ENCODE results near the gene GLT6D1. TPM values are rescaled to one million over a fixed set of nuclear protein-coding genes. Genes with fewer than 3 reads are reported as not detected.
"Not testable (repeated sequence)": the region's sequence is repeated elsewhere in the genome, so short reads cannot be mapped to it uniquely, and the experiment has no call there.

Gene GLT6D1
- total RNA-seq, 4 donors from 2014 or later: not detected

DNA sequence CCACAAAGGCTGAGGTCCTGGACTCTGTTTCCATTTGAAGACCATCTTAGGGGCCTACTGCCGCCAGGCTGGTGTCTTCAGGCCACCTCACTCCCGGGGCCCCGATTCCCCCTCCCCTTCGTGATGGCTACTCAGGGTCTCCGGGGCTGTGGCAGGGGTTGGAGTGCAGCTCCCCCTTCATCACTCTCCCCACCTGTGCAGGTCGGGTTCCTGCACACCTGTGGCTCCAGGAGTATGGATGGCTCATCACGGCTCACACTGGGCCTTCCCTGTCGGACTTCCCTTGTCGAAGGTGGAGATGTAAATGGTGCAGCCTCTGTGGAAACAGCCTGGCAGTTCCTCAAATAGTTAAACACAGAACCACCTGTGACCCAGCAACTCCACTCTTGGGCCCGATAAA, 35.6 kb upstream of the GLT6D1 start:
- WGBS, 2 donors: 66 to 76% methylated on average over 10 of the region's 10 CpGs
- Histone ChIP-seq H3K4me3 (replicated peaks in 1 of 3) (no peak overlapping the region), H3K4me1 (no peaks in the 10 kb centered on the region), H3K27me3 (no peaks in the 10 kb centered on the region), H3K36me3 (no peaks in the 10 kb centered on the region), H3K9me3 (no peaks in the 10 kb centered on the region), H3K27ac (no peak overlapping the region)
- no peak for DNase-seq
- intact Hi-C loops (cut with DNase I): no loop called here
- TF ChIP-seq POLR2A (IDR thresholded peaks at IDR 0.05) (no peak), CTCF (IDR thresholded peaks at IDR 0.05) (no peak)

DNA sequence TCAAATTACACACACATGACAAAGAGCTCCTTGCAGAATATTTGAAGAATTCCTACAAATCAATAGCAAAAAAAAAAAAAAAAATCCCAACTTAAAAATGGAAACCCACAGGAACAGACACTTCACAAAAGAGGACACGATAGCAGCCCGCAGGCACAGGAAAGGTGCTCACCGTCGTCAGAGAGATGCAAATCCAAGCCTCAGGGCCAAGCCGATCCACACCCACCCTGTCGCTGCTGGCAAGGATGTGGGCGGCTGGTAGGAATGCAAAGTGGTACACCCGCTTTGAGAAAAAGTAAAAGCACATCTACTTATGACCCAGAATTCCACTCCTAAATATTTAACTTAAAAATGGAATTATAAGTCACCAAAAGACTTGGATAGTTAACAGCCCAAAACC, 34.6 kb upstream of the GLT6D1 start:
- no peaks in the 10 kb centered on the region for H3K27me3 ChIP-seq
- no peak for DNase-seq
- no peaks in the 10 kb centered on the region for H3K36me3 ChIP-seq
- no peak overlapping the region for H3K27ac ChIP-seq
- intact Hi-C loops (cut with DNase I): no loop called here
- H3K4me3 ChIP-seq (replicated peaks in 1 of 3): no peak overlapping the region
- WGBS, 2 donors: 78 to 82% methylated on average over 8 of the region's 8 CpGs
- no peaks in the 10 kb centered on the region for H3K9me3 ChIP-seq
- TF ChIP-seq CTCF (IDR thresholded peaks at IDR 0.05) (no peak), POLR2A (IDR thresholded peaks at IDR 0.05) (no peak)
- no peaks in the 10 kb centered on the region for H3K4me1 ChIP-seq

GRCh38 chr9:135672786-135673185, 33.4 kb upstream of the GLT6D1 start:
- 88 to 89% methylated on average over 7 of the region's 7 CpGs for WGBS, 2 donors
- H3K27ac ChIP-seq; intact Hi-C loops (cut with DNase I); H3K36me3 ChIP-seq; H3K4me3 ChIP-seq (replicated peaks in 1 of 3); H3K27me3 ChIP-seq; DNase-seq; H3K9me3 ChIP-seq; H3K4me1 ChIP-seq: not testable (repeated sequence)

DNA sequence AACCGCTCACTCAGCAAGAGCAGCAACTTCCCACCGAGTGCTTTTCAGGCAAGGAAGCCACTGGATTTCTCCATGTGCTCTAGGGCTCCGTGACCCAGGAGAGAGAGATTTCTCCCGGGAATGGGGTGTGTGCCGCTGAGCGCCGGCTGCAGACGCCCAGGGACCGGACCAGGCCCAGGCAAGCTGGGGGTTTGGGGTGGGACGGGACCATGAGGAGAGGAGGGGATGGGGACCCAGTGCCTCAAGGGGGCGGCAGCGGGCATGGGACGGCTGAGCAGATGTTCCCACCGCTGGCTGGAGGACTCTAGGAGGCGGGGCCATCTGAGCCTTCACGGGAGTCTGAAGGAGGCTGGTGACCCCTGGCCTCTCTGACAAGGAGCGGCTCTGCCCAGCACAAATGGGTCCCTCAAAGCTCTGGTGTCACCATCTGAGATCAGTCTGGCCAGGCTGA, 32.3 kb upstream of the GLT6D1 start:
- no peak for TF ChIP-seq POLR2A (IDR thresholded peaks at IDR 0.05)
- no peak for TF ChIP-seq CTCF (IDR thresholded peaks at IDR 0.05)
- 40 to 58% methylated on average over 13 to 14 of the region's 17 CpGs for WGBS, 2 donors
- Histone ChIP-seq H3K27ac (no peak overlapping the region), H3K36me3 (no peaks in the 10 kb centered on the region), H3K4me1 (no peaks in the 10 kb centered on the region), H3K9me3 (no peaks in the 10 kb centered on the region), H3K4me3 (replicated peaks in 1 of 3) (no peak overlapping the region), H3K27me3 (no peaks in the 10 kb centered on the region)
- no peak for DNase-seq
- intact Hi-C loops (cut with DNase I): no loop called here

- Histone ChIP-seq H3K27ac (no peak overlapping the region), H3K9me3 (no peaks in the 10 kb centered on the region), H3K27me3 (no peaks in the 10 kb centered on the region), H3K4me1 (no peaks in the 10 kb centered on the region), H3K4me3 (replicated peaks in 1 of 3) (no peak overlapping the region), H3K36me3 (no peaks in the 10 kb centered on the region)
- 86 to 89% methylated on average over 24 to 35 of the region's 41 CpGs for WGBS, 2 donors
- TF ChIP-seq POLR2A (IDR thresholded peaks at IDR 0.05) (no peak), CTCF (IDR thresholded peaks at IDR 0.05) (no peak)
- intact Hi-C loops (cut with DNase I): no loop called here
- no peak for DNase-seq
Observed at GRCh38 chr9:135670721-135671590, 31.6 kb upstream of the GLT6D1 start.
